ENCODE measurements around the gene ZFR2.

DNA sequence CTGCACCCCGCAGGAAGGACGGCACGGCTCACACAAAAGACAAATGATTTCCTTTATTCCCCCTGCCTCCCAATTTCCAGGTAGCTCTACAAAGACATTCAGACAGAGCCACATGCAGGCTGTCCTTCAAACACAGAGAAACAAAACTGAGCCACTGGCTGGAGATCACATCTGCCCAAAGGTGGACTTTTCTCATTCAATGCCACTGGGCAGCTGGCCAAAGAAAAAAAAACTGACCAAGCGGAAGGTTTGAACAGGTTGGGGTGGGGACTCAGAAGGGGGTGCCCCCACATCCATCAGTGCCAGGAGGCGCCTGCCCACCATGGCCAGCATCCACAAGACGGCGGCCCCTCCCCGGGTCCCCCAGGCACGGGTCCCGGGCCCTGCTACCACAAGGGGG, 64.9 kb downstream of the ZFR2 start:
- no peak for TF ChIP-seq CTCF (IDR thresholded peaks at IDR 0.05)
- no peak for TF ChIP-seq POLR2A (IDR thresholded peaks at IDR 0.05)

Measured in lower leg skin (tissue), 3 donors.